ENCODE data around the gene UGT1A1. TPM values are rescaled to one million over a fixed set of nuclear protein-coding genes. Genes with fewer than 3 reads are reported as not detected.

UGT1A1 gene
- total RNA-seq, 2 donors from 2014 or later = not detected

- DNase-seq (ENCODE audit: low spot score) = no peak
- no peaks in the 10 kb centered on the region for H3K4me1 ChIP-seq
- no peak overlapping the region for H3K27ac ChIP-seq
- no peak overlapping the region for H3K4me3 ChIP-seq
- H3K36me3 ChIP-seq = no peaks in the 10 kb centered on the region
- no peak for TF ChIP-seq CTCF (IDR thresholded peaks at IDR 0.05)
- H3K27me3 ChIP-seq = no peaks in the 10 kb centered on the region
- H3K9me3 ChIP-seq = no peaks in the 10 kb centered on the region
Observed at GRCh38 chr2:233764761-233765160, 4.7 kb downstream of the UGT1A1 start.

GRCh38 chr2:233766416-233766815, 6.3 kb downstream of the UGT1A1 start:
- TF ChIP-seq CTCF (IDR thresholded peaks at IDR 0.05) = no peak
- Histone ChIP-seq H3K4me1 (no peaks in the 10 kb centered on the region), H3K9me3 (no peaks in the 10 kb centered on the region), H3K4me3 (no peak overlapping the region), H3K27me3 (no peaks in the 10 kb centered on the region), H3K27ac (no peak overlapping the region), H3K36me3 (no peaks in the 10 kb centered on the region)
- DNase-seq (ENCODE audit: low spot score) = no peak

DNA sequence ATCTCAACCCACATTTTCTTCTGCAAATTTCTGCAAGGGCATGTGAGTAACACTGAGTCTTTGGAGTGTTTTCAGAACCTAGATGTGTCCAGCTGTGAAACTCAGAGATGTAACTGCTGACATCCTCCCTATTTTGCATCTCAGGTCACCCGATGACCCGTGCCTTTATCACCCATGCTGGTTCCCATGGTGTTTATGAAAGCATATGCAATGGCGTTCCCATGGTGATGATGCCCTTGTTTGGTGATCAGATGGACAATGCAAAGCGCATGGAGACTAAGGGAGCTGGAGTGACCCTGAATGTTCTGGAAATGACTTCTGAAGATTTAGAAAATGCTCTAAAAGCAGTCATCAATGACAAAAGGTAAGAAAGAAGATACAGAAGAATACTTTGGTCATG, 8.0 kb downstream of the UGT1A1 start:
- Histone ChIP-seq H3K27me3 (no peaks in the 10 kb centered on the region), H3K27ac (no peak overlapping the region), H3K36me3 (no peaks in the 10 kb centered on the region), H3K4me3 (no peak overlapping the region), H3K9me3 (no peaks in the 10 kb centered on the region), H3K4me1 (no peaks in the 10 kb centered on the region)
- TF ChIP-seq CTCF (IDR thresholded peaks at IDR 0.05) = no peak
- DNase-seq (ENCODE audit: low spot score) = no peak

DNA sequence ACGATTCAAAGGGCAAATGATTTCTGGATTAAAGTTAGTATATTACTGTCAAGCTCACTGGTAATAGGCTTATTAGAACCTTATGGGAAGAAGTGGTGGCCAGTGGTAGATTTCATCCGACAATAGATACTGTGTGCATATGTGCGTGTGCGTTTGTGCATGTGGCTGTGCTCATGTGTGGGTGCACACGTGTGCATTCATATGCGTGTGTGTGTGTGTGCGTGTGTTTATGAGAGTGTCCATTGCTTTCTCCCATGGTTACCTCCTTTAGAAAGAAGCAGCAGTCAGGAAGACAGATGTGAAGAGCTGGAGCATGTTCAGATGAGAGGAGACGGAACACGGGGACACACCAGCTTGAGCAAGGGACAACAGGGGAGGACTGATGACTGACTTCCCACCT, 9.2 kb downstream of the UGT1A1 start:
- Histone ChIP-seq H3K9me3 (no peaks in the 10 kb centered on the region), H3K36me3 (no peaks in the 10 kb centered on the region), H3K4me1 (no peaks in the 10 kb centered on the region), H3K27me3 (no peaks in the 10 kb centered on the region), H3K27ac (no peak overlapping the region), H3K4me3 (no peak overlapping the region)
- DNase-seq (ENCODE audit: low spot score) = no peak
- TF ChIP-seq CTCF (IDR thresholded peaks at IDR 0.05) = no peak

GRCh38 chr2:233772153-233772552, 12.1 kb downstream of the UGT1A1 start:
- TF ChIP-seq CTCF (IDR thresholded peaks at IDR 0.05) = no peak
- Histone ChIP-seq H3K27me3 (no peaks in the 10 kb centered on the region), H3K36me3 (no peaks in the 10 kb centered on the region), H3K4me1 (no peaks in the 10 kb centered on the region), H3K4me3 (no peak overlapping the region), H3K27ac (no peak overlapping the region), H3K9me3 (peaks cover 0 to 8% of the 10 kb centered on the region in 2 donors)
- no peak for DNase-seq (ENCODE audit: low spot score)

DNA sequence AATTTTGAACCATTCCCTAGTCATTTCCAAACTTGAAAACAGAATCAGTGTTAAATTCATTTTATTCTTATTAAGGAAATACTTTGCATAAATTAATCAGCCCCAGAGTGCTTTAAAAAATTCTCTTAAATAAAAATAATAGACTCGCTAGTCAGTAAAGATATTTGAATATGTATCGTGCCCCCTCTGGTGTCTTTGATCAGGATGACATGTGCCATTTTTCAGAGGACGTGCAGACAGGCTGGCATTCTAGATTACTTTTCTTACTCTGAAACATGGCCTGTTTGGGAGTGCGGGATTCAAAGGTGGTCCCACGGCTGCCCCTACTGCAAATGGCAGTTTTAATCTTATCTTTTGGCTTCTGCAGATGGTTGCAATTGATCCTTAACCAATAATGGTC, 12.5 kb downstream of the UGT1A1 start:
- no peak for DNase-seq (ENCODE audit: low spot score)

More for the DNA sequence above, 12.5 kb downstream of the UGT1A1 start:
- Histone ChIP-seq H3K27ac (no peak overlapping the region), H3K27me3 (no peaks in the 10 kb centered on the region), H3K36me3 (no peaks in the 10 kb centered on the region), H3K4me3 (no peak overlapping the region), H3K4me1 (no peaks in the 10 kb centered on the region), H3K9me3 (peaks cover 0 to 10% of the 10 kb centered on the region in 2 donors)
- TF ChIP-seq CTCF (IDR thresholded peaks at IDR 0.05) = no peak

All from right atrium auricular region (tissue), 2 donors.